OCI-LY1 (cell line): Measurements from ENCODE around the gene EMID1.

Experiments
- CTCF ChIP-seq: fragments of 200-600 bp; sonication (generic), shearing (Covaris generic); IDR thresholded peaks from 2 replicates; pipeline ENCODE4 v1.5.1; 2017; ENCODE audit warnings: mild to moderate bottlenecking, antibody characterized with exemption, low read length, moderate library complexity, mixed read lengths
- EZH2 ChIP-seq: fragments of 200-600 bp; sonication (generic), shearing (Covaris generic); IDR thresholded peaks from 2 replicates; pipeline ENCODE4 v1.8.0; 2017; ENCODE audit warnings: borderline replicate concordance, mixed run types, mild to moderate bottlenecking, antibody characterized with exemption, low read length, moderate library complexity, mixed read lengths

DNA sequence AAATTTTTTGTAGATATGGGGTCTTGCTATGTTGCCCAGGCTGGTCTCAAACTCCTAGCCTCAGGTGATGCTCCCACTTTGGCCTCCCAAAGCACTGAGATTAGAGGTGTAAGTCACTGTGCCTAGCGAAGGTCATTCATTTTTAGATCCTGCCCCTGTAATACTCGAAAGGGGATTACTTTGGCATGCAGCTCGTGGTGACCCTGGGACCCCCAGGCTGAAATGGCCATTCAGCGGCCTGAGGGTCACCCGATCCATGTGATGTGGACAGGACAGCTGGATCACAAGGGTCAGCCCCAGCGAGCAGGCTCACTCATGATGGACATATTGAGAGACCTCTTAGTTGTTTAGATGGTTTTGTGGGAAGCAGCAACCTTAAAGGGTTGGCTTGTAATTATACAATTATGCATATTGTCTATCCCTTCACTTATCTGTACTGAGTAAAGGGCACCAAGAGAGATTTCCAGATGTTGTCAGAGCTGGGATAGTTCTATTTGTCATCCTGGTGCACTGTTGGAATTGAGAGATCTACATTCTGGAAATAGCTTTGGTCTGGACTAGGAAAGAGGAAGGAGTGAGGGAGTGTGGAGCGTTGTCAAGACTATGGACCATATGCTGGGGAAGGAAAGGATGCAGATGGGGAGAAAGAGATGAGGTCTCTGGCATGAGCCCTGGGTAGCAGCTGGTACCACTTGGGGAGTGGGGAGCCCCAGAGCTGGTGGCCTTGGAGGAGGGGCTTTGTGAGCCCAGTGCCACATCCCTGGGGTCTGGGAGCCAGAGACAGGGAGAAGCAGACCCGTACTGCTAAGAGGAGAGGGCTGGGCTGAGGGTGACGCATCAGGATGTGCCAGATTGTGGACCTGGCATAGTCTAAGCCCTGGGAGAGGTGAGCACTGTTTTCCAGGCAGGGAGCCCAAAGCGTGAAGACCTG is 46.5 kb downstream of the EMID1 start:
- TF ChIP-seq CTCF, result no peak
- no peak for TF ChIP-seq EZH2
